ENCODE measurements around the gene TBCD.

The TBCD gene

GRCh38 chr17:82805823-82806222 lies 54.0 kb downstream of the TBCD start:
- POLR2A ChIA-PET: interaction anchor here (0.6 kb wide), 1 partner anchor 8 kb away, joined by 3 read pairs; no protein-coding TSS in a partner anchor
- CTCF ChIA-PET: no interaction called here
- TF ChIP-seq, protein P1, sequence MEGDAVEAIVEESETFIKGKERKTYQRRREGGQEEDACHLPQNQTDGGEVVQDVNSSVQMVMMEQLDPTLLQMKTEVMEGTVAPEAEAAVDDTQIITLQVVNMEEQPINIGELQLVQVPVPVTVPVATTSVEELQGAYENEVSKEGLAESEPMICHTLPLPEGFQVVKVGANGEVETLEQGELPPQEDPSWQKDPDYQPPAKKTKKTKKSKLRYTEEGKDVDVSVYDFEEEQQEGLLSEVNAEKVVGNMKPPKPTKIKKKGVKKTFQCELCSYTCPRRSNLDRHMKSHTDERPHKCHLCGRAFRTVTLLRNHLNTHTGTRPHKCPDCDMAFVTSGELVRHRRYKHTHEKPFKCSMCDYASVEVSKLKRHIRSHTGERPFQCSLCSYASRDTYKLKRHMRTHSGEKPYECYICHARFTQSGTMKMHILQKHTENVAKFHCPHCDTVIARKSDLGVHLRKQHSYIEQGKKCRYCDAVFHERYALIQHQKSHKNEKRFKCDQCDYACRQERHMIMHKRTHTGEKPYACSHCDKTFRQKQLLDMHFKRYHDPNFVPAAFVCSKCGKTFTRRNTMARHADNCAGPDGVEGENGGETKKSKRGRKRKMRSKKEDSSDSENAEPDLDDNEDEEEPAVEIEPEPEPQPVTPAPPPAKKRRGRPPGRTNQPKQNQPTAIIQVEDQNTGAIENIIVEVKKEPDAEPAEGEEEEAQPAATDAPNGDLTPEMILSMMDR (IDR thresholded peaks at IDR 0.05; ENCODE audit: insufficient read depth, low read length, missing control alignments): no peak
- H3K4me3 ChIP-seq (ENCODE audit: low read depth, low read length): no peak overlapping the region
- no peak for DNase-seq (ENCODE audit: low read depth, low spot score)

GRCh38 chr17:82806645-82807044 lies 54.8 kb downstream of the TBCD start:
- ChIA-PET CTCF (interaction anchor here (0.7 kb wide), 1 partner anchor 17 kb away, joined by 3 read pairs; no protein-coding TSS in a partner anchor), POLR2A (interaction anchor here (0.6 kb wide), 1 partner anchor 9 kb away, joined by 3 read pairs; no protein-coding TSS in a partner anchor)
- no peak for DNase-seq (ENCODE audit: low read depth, low spot score)
- H3K4me3 ChIP-seq (ENCODE audit: low read depth, low read length): no peak overlapping the region
- TF ChIP-seq, protein P1 (IDR thresholded peaks at IDR 0.05; ENCODE audit: insufficient read depth, low read length, missing control alignments): no peak

DNA sequence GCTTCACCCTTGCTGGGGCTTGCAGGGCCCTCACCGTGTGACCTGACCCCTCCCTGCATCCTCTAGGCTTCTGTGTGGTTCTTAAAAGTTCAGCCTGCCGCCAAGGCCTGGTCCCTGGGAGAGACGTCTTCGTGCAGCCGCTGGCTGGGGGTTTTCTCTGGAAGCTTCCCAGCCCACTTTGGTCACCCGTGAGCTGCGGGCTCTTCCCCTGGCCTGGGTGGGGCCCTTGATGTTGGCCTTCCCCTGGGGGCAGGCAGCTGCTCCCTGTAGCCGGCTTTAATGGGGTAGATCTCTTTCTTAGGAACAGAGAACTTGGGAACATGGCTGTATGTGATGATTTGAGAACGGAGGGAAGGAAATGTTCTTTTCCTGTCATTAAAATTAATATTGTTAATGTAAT lies 55.2 kb downstream of the TBCD start:
- ChIA-PET CTCF (interaction anchor here (0.7 kb wide), 1 partner anchor 17 kb away, joined by 3 read pairs; no protein-coding TSS in a partner anchor), POLR2A (no interaction called here)
- TF ChIP-seq, protein P1 (IDR thresholded peaks at IDR 0.05; ENCODE audit: insufficient read depth, low read length, missing control alignments): no peak

DNA sequence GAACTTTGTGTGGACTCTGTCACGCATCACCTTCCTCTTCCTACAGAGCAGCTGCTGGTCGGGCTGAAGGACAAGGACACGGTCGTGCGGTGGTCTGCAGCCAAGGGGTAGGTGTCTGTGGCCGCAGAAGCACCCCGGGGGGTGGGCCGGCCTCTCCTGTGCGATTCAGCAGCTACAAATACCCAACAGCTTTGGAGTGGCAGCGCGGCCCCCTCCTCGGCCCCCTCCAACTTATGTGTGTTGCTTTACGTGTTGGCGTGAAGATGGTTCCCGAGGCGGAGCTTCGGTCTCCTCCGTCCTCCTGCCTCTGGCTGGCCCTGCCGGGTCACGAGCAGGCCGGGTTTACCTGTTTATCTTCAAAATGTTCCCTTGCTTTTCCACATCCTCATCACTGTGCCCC lies 55.7 kb downstream of the TBCD start:
- CTCF ChIA-PET: interaction anchor here (0.7 kb wide), 1 partner anchor 18 kb away, joined by 3 read pairs; no protein-coding TSS in a partner anchor
- TF ChIP-seq, protein P1 (IDR thresholded peaks at IDR 0.05; ENCODE audit: insufficient read depth, low read length, missing control alignments): no peak
- DNase-seq (ENCODE audit: low read depth, low spot score): no peak
- POLR2A ChIA-PET: no interaction called here
- H3K4me3 ChIP-seq (ENCODE audit: low read depth, low read length): no peak overlapping the region

More for the DNA sequence above, 55.2 kb downstream of the TBCD start:
- no peak overlapping the region for H3K4me3 ChIP-seq (ENCODE audit: low read depth, low read length)
- no peak for DNase-seq (ENCODE audit: low read depth, low spot score)

- no peak for DNase-seq (ENCODE audit: low read depth, low spot score)
- H3K4me3 ChIP-seq (ENCODE audit: low read depth, low read length): no peak overlapping the region
- ChIA-PET POLR2A (no interaction called here), CTCF (no interaction called here)
- TF ChIP-seq, protein P1 (IDR thresholded peaks at IDR 0.05; ENCODE audit: insufficient read depth, low read length, missing control alignments): no peak
Observed at GRCh38 chr17:82808006-82808405, 56.1 kb downstream of the TBCD start.

GRCh38 chr17:82808921-82809905 lies 57.3 kb downstream of the TBCD start:
- DNase-seq (ENCODE audit: low read depth, low spot score): no peak
- TF ChIP-seq, protein P1 (IDR thresholded peaks at IDR 0.05; ENCODE audit: insufficient read depth, low read length, missing control alignments): no peak
- no peak overlapping the region for H3K4me3 ChIP-seq (ENCODE audit: low read depth, low read length)
- ChIA-PET POLR2A (no interaction called here), CTCF (no interaction called here)
